ENCODE results near the gene PTBP1.

Gene PTBP1

DNA sequence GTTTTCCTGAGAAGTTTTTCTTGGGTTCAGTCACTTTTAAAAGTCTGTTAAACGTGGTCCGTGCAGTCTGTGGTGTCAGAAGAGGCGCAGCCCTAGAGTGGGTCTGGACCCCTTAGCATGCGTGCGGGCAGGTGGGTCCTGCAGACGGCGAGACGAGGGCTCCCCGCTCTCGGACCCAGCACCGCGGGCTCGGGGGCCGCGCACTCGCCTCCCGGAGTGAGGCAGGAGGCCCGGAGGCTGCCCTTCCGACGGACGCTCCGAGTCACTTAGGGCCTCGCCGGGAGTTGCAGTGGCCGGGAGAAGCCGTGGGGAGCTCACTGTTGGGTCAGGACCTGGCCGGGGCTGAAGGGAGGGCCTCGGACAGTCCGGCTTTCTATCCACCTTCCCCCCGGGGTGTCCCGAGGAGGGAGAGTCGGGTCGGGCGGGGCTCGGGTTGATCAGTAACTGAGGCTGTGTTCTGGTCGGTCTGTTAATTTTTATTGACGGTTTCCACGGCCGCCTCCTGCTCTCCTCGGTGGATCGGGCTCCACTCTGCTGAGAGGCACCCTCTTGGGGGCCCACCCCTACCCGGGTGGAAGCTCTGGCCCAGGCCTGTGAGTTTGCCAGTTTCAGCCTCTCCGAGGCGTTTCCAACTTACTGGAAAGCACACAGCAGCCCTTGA, 1.3 kb downstream of the PTBP1 start:
- peak overlapping the region; percentile 98 for H3K4me3 ChIP-seq (ENCODE audit: low read depth, low read length)
- peak overlapping the region; percentile 94 for H3K9ac ChIP-seq (ENCODE audit: low read depth, low read length)
- peaks cover 50% of the 10 kb centered on the region for H3K36me3 ChIP-seq (ENCODE audit: control insufficient read depth, insufficient read depth, low read length)
- no peaks in the 10 kb centered on the region for H3K9me3 ChIP-seq (ENCODE audit: control insufficient read depth, insufficient read depth, low read length)
- H3K27me3 ChIP-seq (ENCODE audit: control insufficient read depth, insufficient read depth, low read length): no peaks in the 10 kb centered on the region
- peak overlapping the region; percentile 99 for H3K27ac ChIP-seq (ENCODE audit: low read depth, low read length)
- H3K4me1 ChIP-seq (ENCODE audit: control insufficient read depth, insufficient read depth, low read length): peaks cover 24% of the 10 kb centered on the region

GRCh38 chr19:799076-799881, 2.0 kb downstream of the PTBP1 start:
- H3K9me3 ChIP-seq (ENCODE audit: control insufficient read depth, insufficient read depth, low read length): no peaks in the 10 kb centered on the region
- peak overlapping the region; percentile 98 for H3K4me3 ChIP-seq (ENCODE audit: low read depth, low read length)
- peaks cover 24% of the 10 kb centered on the region for H3K4me1 ChIP-seq (ENCODE audit: control insufficient read depth, insufficient read depth, low read length)
- peaks cover 57% of the 10 kb centered on the region for H3K36me3 ChIP-seq (ENCODE audit: control insufficient read depth, insufficient read depth, low read length)
- no peaks in the 10 kb centered on the region for H3K27me3 ChIP-seq (ENCODE audit: control insufficient read depth, insufficient read depth, low read length)
- peak overlapping the region; percentile 99 for H3K27ac ChIP-seq (ENCODE audit: low read depth, low read length)
- peak overlapping the region; percentile 94 for H3K9ac ChIP-seq (ENCODE audit: low read depth, low read length)

DNA sequence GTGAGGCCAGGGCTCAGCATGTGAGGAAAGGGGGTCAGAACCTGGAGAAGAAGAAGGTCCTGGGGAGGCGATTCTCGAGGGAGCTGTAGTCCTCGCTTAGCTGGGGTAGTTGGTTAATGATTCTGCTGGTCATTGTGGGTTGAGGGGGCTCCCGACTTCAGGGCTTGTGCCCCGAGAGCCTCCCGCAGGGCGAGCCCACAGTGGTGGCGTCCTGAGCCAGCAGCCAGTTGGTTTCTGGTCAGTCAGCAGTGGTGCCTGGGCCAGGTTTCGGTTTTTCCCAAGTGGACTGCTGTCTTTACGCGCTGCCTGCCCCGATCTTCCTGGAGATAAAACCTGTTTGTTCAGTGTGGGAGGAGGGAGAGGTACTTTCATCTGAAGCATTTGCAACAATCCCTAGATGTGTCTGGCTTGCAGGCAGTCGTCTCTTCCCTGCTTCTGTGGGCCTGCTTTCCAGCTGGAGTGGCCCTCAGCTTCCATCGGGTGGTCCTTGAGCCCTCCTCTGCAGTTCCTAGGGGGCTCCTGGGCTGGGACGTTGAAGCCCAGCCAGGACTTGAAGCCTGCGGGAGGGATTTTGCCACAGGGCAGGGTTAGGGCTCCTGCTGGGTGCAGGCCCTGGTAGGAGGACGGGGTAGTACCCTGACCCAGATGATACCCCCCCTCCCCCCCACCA, 3.2 kb downstream of the PTBP1 start:
- Histone ChIP-seq H3K36me3 (ENCODE audit: control insufficient read depth, insufficient read depth, low read length) (peaks cover 69% of the 10 kb centered on the region), H3K27me3 (ENCODE audit: control insufficient read depth, insufficient read depth, low read length) (no peaks in the 10 kb centered on the region), H3K9me3 (ENCODE audit: control insufficient read depth, insufficient read depth, low read length) (no peaks in the 10 kb centered on the region), H3K4me1 (ENCODE audit: control insufficient read depth, insufficient read depth, low read length) (peaks cover 24% of the 10 kb centered on the region), H3K27ac (ENCODE audit: low read depth, low read length) (peak overlapping the region; percentile 59), H3K9ac (ENCODE audit: low read depth, low read length) (0 out of 2 replicates have a peak overlapping the region, but pooled peaks have one; percentile 42), H3K4me3 (ENCODE audit: low read depth, low read length) (peak overlapping the region; percentile 98)

DNA sequence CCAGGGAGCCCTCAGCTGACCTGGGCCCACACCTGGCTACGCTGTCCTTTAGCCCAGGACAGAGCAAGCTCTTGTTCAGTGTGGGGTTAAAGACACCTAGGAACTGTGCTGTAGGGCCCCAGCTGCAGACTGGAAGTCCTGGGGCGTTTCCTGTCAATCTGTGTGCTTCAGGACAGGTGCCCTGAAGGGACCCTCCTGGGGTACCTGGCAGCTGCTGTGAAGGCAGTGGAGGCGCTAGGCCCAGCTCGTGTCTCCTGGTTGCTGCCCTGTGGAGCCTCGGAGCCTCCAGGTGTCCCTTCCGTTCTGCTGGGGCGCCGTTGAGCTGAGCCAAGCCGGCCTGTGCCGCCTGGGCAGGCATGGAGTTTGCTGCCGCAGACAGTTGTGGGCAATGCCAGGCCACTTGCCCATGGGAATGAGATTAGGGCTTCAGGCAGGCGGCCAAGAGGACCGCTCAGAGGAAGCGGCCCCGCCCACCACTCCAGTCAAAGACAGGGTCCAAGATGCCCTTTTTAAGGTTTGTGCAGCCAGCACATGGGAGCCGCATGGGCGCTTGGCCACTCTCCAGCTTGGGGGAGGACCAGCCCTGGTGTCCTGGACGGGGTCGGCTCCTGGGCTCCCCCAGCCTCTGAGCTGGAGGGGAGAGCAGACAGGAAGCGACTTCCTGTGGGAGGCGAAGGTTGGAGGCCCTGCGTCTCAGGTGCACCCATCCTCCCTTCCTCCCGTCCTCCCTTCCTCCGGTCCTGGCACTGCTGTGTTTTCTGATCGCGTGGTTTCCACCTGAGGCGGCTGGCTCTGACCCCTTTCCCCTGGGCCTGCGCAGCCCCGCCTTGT, 4.0 kb downstream of the PTBP1 start:
- Histone ChIP-seq H3K4me3 (ENCODE audit: low read depth, low read length) (no peak overlapping the region), H3K9ac (ENCODE audit: low read depth, low read length) (no peak overlapping the region), H3K9me3 (ENCODE audit: control insufficient read depth, insufficient read depth, low read length) (no peaks in the 10 kb centered on the region), H3K36me3 (ENCODE audit: control insufficient read depth, insufficient read depth, low read length) (peaks cover 77% of the 10 kb centered on the region), H3K27me3 (ENCODE audit: control insufficient read depth, insufficient read depth, low read length) (no peaks in the 10 kb centered on the region), H3K27ac (ENCODE audit: low read depth, low read length) (peak overlapping the region; percentile 59), H3K4me1 (ENCODE audit: control insufficient read depth, insufficient read depth, low read length) (peaks cover 24% of the 10 kb centered on the region)

DNA sequence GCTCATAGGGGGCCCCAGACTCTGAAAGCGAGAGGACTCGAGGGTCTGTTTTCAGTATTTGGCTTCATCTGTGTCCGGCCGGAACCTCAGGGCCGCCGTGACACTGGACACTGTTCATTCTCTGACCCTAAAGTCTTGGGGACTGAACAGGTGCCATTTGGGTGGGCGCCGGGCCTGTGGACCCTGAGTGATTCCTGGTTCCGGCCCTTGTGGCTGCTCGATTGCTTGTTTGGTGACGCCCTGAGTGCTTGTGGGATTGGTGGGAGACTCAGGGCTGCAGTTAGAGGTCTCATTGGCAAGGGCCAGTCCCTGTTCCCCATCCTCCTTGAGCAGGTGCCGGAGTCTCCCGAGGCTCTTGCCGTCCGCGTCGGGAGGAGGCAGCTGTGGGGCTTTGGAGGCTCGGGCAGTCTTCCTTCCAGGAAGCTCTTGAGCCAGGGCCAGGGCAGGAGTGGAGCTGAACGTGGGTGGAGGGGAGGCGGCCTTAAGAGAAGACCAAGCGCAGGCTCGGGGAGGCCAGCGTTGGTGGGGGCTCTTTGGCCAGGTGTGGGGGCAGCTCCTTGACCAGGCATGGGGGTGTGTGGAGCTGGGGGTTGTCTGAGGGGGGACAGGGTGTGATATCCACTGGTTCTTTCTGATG, 4.7 kb downstream of the PTBP1 start:
- Histone ChIP-seq H3K9ac (ENCODE audit: low read depth, low read length) (no peak overlapping the region), H3K4me3 (ENCODE audit: low read depth, low read length) (no peak overlapping the region), H3K36me3 (ENCODE audit: control insufficient read depth, insufficient read depth, low read length) (peaks cover 84% of the 10 kb centered on the region), H3K27ac (ENCODE audit: low read depth, low read length) (peak overlapping the region; percentile 4), H3K27me3 (ENCODE audit: control insufficient read depth, insufficient read depth, low read length) (no peaks in the 10 kb centered on the region), H3K9me3 (ENCODE audit: control insufficient read depth, insufficient read depth, low read length) (no peaks in the 10 kb centered on the region), H3K4me1 (ENCODE audit: control insufficient read depth, insufficient read depth, low read length) (peaks cover 24% of the 10 kb centered on the region)

GRCh38 chr19:802498-803098, 5.3 kb downstream of the PTBP1 start:
- H3K4me1 ChIP-seq (ENCODE audit: control insufficient read depth, insufficient read depth, low read length): peaks cover 24% of the 10 kb centered on the region
- peak overlapping the region; percentile 18 for H3K27ac ChIP-seq (ENCODE audit: low read depth, low read length)
- H3K9me3 ChIP-seq (ENCODE audit: control insufficient read depth, insufficient read depth, low read length): no peaks in the 10 kb centered on the region
- H3K9ac ChIP-seq (ENCODE audit: low read depth, low read length): no peak overlapping the region; the same call in 1 of the 2 replicates
- no peaks in the 10 kb centered on the region for H3K27me3 ChIP-seq (ENCODE audit: control insufficient read depth, insufficient read depth, low read length)
- H3K36me3 ChIP-seq (ENCODE audit: control insufficient read depth, insufficient read depth, low read length): peaks cover 90% of the 10 kb centered on the region
- H3K4me3 ChIP-seq (ENCODE audit: low read depth, low read length): no peak overlapping the region

DNA sequence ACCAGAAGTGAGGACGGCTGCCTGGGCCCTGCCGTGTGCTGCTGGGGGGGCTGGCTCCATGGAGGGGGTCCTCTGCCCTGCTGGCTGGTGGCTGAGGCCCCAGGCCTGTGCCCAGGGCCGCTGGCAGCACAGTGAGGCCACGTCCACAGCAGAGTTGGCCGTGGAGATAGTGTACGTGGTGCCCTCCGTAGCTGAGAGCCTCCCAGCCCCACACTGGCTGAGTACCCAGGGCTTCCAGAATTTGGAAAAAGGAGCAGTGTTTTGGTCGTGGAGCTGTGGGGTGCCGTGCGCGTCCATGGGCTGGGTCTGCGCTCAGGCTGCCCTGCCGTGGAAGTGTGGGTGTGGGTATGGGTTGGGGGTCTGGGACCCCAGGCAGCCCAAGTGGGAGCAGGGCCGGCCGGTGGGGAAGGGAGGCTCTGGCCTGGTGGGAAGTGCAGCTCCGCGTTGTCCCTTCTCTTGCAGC, 5.9 kb downstream of the PTBP1 start:
- H3K9ac ChIP-seq (ENCODE audit: low read depth, low read length): no peak overlapping the region; the same call in 1 of the 2 replicates
- no peak overlapping the region for H3K4me3 ChIP-seq (ENCODE audit: low read depth, low read length)
- H3K27me3 ChIP-seq (ENCODE audit: control insufficient read depth, insufficient read depth, low read length): no peaks in the 10 kb centered on the region
- peak overlapping the region; percentile 18 for H3K27ac ChIP-seq (ENCODE audit: low read depth, low read length)
- no peaks in the 10 kb centered on the region for H3K9me3 ChIP-seq (ENCODE audit: control insufficient read depth, insufficient read depth, low read length)
- peaks cover 24% of the 10 kb centered on the region for H3K4me1 ChIP-seq (ENCODE audit: control insufficient read depth, insufficient read depth, low read length)
- H3K36me3 ChIP-seq (ENCODE audit: control insufficient read depth, insufficient read depth, low read length): peaks cover 96% of the 10 kb centered on the region

GRCh38 chr19:803686-804418, 6.6 kb downstream of the PTBP1 start:
- H3K4me1 ChIP-seq (ENCODE audit: control insufficient read depth, insufficient read depth, low read length): peaks cover 24% of the 10 kb centered on the region
- no peak overlapping the region for H3K9ac ChIP-seq (ENCODE audit: low read depth, low read length)
- no peak overlapping the region for H3K27ac ChIP-seq (ENCODE audit: low read depth, low read length)
- H3K4me3 ChIP-seq (ENCODE audit: low read depth, low read length): no peak overlapping the region
- H3K36me3 ChIP-seq (ENCODE audit: control insufficient read depth, insufficient read depth, low read length): peaks cover 98% of the 10 kb centered on the region
- no peaks in the 10 kb centered on the region for H3K9me3 ChIP-seq (ENCODE audit: control insufficient read depth, insufficient read depth, low read length)
- no peaks in the 10 kb centered on the region for H3K27me3 ChIP-seq (ENCODE audit: control insufficient read depth, insufficient read depth, low read length)

- H3K4me3 ChIP-seq (ENCODE audit: low read depth, low read length): no peak overlapping the region
- no peaks in the 10 kb centered on the region for H3K9me3 ChIP-seq (ENCODE audit: control insufficient read depth, insufficient read depth, low read length)
- H3K27ac ChIP-seq (ENCODE audit: low read depth, low read length): peak overlapping the region; percentile 10
- peaks cover 20% of the 10 kb centered on the region for H3K4me1 ChIP-seq (ENCODE audit: control insufficient read depth, insufficient read depth, low read length)
- H3K9ac ChIP-seq (ENCODE audit: low read depth, low read length): no peak overlapping the region
- H3K36me3 ChIP-seq (ENCODE audit: control insufficient read depth, insufficient read depth, low read length): peaks cover 100% of the 10 kb centered on the region
- no peaks in the 10 kb centered on the region for H3K27me3 ChIP-seq (ENCODE audit: control insufficient read depth, insufficient read depth, low read length)
Observed at GRCh38 chr19:804419-805165, 7.3 kb downstream of the PTBP1 start.
